Bronchial epithelial cell (primary cell): Measurements from ENCODE around the gene LRRN2. TPM values are rescaled to one million over a fixed set of nuclear protein-coding genes. Genes with fewer than 3 reads are reported as not detected.

Source experiments
- DNase-seq: peaks from one replicate; pipeline ENCODE4 v3.0.0-alpha.2; 2010; ENCODE audit warnings: low read depth
- FAIRE-seq: peaks from 2 replicates; lab custom pipeline; 2011; peaks lifted over from hg19 to GRCh38; lab: Jason Lieb, UNC
- H3K27me3 ChIP-seq: 2 replicates; pipeline ENCODE4 v1.5.1; 2011; ENCODE audit warnings: low read length; ENCODE audit not compliant: control insufficient read depth, insufficient read depth
- H3K36me3 ChIP-seq: 2 replicates; pipeline ENCODE4 v1.5.1; 2011; ENCODE audit warnings: low read length; ENCODE audit not compliant: control insufficient read depth, insufficient read depth
- H3K4me3 ChIP-seq: 2 replicates; pipeline ENCODE4 v1.5.1; 2011; ENCODE audit warnings: mild to moderate bottlenecking, low read depth, low read length, control low read depth
- CTCF ChIP-seq: IDR thresholded peaks from 2 replicates; pipeline ENCODE4 v1.5.1; 2011; ENCODE audit warnings: mild to moderate bottlenecking, moderate library complexity, low read length, control low read depth, inconsistent platforms; ENCODE audit not compliant: insufficient read depth, severe bottlenecking
- total RNA-seq: library from RNA; depleted of rRNA; stranded (reverse); fragments of >200 nt; gene quantifications from 2 replicates; pipeline ENCODE4 v1.2.1, GENCODE V29; 2014

LRRN2 gene
- total RNA-seq, 1 donor from 2014 or later, result not detected

- no peak for TF ChIP-seq CTCF
- H3K36me3 ChIP-seq, result no peaks in the 10 kb centered on the region
- H3K4me3 ChIP-seq, result no peak overlapping the region
- DNase-seq, result no peak
- H3K27me3 ChIP-seq, result no peaks in the 10 kb centered on the region
- no peak for FAIRE-seq
Observed at GRCh38 chr1:204587621-204588020, 97.9 kb downstream of the LRRN2 start.

GRCh38 chr1:204584699-204585372 lies 100.7 kb downstream of the LRRN2 start:
- Histone ChIP-seq H3K27me3 (no peaks in the 10 kb centered on the region), H3K4me3 (no peak overlapping the region), H3K36me3 (no peaks in the 10 kb centered on the region)
- FAIRE-seq (no peak), DNase-seq (no peak)
- TF ChIP-seq CTCF, result no peak

GRCh38 chr1:204583909-204584632 lies 101.5 kb downstream of the LRRN2 start:
- Histone ChIP-seq H3K4me3 (no peak overlapping the region), H3K36me3 (no peaks in the 10 kb centered on the region), H3K27me3 (no peaks in the 10 kb centered on the region)
- no peak for TF ChIP-seq CTCF
- FAIRE-seq, result no peak
- no peak for DNase-seq

GRCh38 chr1:204581759-204582158 lies 103.8 kb downstream of the LRRN2 start:
- Histone ChIP-seq H3K4me3 (no peak overlapping the region), H3K36me3 (no peaks in the 10 kb centered on the region), H3K27me3 (no peaks in the 10 kb centered on the region)
- no peak for TF ChIP-seq CTCF
- no peak for DNase-seq
- FAIRE-seq, result no peak

- no peak for DNase-seq
- no peak for TF ChIP-seq CTCF
- Histone ChIP-seq H3K4me3 (no peak overlapping the region), H3K36me3 (no peaks in the 10 kb centered on the region), H3K27me3 (no peaks in the 10 kb centered on the region)
- no peak for FAIRE-seq
Observed at GRCh38 chr1:204580862-204581261, 104.7 kb downstream of the LRRN2 start.

GRCh38 chr1:204579681-204580080 lies 105.9 kb downstream of the LRRN2 start:
- TF ChIP-seq CTCF, result no peak
- no peaks in the 10 kb centered on the region for H3K36me3 ChIP-seq
- FAIRE-seq, result no peak
- DNase-seq, result no peak
- no peak overlapping the region for H3K4me3 ChIP-seq
- H3K27me3 ChIP-seq, result no peaks in the 10 kb centered on the region
